COLO829 (cell line): Measurements from ENCODE around the gene ACKR1.
A peak's percentile ranks its signal among the peaks of the same experiment; 100 is the strongest.

Source experiments
- DNase-seq: peaks from one replicate; pipeline ENCODE4 v3.0.0; 2012; ENCODE audit warnings: low spot score

ACKR1 gene

DNA sequence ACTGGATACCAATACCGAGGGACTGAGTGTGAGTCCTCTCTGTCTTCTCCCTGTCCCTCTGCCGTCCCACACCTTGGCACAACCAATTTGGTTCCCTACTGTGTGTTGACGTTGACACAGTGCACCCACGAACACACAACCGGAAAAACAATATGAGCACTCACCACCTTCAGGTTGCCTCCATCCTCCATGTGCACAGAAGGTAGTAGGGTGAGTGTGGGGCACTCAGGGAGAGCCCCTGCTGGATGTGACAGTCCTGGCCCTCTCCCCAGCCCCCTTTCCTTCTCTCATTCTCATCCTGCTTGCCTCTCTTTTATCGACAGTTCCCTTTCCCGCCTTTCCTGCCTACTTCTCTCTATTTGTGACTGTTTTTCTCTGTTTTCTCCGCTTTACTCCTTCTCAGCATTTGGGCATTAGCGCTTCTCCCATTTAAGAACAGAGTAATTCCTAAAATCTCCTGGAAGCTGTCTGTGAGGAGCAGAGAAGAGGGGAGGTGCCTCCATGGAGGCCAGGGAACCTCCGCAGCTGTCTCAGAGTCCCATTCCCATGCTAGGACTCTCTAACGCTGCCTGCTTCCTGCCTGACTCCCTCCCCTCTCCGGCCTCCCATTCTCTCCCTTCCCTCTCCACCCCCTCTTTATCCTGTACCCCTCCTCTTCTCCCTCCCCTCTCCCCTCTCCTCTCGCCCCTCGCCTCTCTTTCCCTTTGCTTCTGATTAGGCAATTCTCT lies 16.9 kb upstream of the ACKR1 start:
- DNase-seq: no peak

- DNase-seq: no peak
Measured at GRCh38 chr1:159188375-159188788, 16.3 kb upstream of the ACKR1 start.

- DNase-seq: no peak
Measured at GRCh38 chr1:159190441-159190840, 14.2 kb upstream of the ACKR1 start.

- DNase-seq: no peak
Measured at GRCh38 chr1:159196543-159196942, 8.1 kb upstream of the ACKR1 start.

GRCh38 chr1:159197561-159198557 lies 6.8 kb upstream of the ACKR1 start:
- DNase-seq: peak; percentile 78

DNA sequence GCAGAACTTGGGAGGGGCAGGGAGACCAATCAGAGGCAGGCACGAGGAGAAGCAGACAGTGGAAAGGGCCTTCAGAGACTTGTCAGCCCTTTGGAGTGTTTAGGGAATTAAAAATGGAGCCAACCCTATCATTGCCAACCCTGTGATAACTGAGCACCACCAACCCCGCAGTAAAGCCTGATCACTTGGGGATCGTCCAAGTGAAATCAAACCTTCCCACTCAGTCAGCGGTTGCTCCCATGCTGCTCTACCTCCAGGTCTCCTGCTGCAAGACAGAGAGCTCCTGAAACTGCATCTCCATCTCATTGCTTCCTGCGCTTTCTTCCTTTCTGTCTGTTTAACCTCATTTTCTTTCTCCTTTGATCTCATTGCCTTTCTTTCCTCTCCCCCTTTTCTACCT lies 4.8 kb upstream of the ACKR1 start:
- no peak for DNase-seq

GRCh38 chr1:159200769-159201168 lies 3.9 kb upstream of the ACKR1 start:
- no peak for DNase-seq

GRCh38 chr1:159201642-159202041 lies 3.0 kb upstream of the ACKR1 start:
- DNase-seq: no peak

- DNase-seq: no peak
Measured at GRCh38 chr1:159203610-159204009, 1.1 kb upstream of the ACKR1 start.

DNA sequence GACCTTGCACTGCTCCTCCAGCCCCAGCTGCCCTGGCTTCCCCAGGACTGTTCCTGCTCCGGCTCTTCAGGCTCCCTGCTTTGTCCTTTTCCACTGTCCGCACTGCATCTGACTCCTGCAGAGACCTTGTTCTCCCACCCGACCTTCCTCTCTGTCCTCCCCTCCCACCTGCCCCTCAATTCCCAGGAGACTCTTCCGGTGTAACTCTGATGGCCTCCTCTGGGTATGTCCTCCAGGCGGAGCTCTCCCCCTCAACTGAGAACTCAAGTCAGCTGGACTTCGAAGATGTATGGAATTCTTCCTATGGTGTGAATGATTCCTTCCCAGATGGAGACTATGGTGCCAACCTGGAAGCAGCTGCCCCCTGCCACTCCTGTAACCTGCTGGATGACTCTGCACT lies 550 bp downstream of the ACKR1 start:
- no peak for DNase-seq

- DNase-seq: no peak
Measured at GRCh38 chr1:159206110-159206509, 1.4 kb downstream of the ACKR1 start.

DNA sequence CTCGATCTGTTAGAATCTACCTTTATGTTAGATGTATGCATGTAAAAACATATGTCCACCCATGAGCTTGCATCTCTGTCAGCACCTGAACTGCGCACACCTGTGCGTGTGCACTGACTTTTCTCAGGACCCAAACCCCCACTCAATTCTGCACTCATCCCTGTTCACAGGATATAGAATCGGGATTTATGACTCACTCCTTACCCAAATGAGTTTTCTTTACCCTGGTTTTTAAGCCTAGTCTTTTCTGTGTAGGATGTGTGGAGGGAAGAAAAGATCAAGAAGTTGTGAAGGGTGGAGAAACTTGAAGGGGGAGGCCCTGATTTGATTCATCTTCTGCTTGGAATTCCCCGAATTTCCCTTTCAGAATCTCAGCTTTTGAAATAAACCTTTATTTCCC lies 2.4 kb downstream of the ACKR1 start:
- DNase-seq: no peak

GRCh38 chr1:159207774-159208173 lies 3.1 kb downstream of the ACKR1 start:
- no peak for DNase-seq

GRCh38 chr1:159208175-159208825 lies 3.6 kb downstream of the ACKR1 start:
- DNase-seq: no peak

DNA sequence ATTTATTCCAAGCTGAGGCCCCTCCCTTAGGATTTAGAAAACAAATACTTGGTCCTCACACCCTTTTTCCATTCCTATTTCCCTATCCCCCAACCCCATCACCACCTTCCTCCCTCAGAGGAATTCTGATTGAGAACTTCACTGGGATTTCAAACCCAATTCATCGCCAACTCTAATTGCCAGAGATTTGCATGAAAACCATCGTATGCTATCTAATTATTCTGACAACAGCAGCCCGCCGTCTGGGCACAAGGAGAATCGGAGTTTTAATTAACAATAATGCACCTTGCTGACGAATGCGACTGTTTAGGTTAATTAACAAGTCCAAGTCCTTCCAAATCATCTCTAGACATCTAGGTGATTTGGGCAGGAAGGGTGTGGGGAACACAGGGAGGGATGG lies 4.4 kb downstream of the ACKR1 start:
- DNase-seq: no peak

DNA sequence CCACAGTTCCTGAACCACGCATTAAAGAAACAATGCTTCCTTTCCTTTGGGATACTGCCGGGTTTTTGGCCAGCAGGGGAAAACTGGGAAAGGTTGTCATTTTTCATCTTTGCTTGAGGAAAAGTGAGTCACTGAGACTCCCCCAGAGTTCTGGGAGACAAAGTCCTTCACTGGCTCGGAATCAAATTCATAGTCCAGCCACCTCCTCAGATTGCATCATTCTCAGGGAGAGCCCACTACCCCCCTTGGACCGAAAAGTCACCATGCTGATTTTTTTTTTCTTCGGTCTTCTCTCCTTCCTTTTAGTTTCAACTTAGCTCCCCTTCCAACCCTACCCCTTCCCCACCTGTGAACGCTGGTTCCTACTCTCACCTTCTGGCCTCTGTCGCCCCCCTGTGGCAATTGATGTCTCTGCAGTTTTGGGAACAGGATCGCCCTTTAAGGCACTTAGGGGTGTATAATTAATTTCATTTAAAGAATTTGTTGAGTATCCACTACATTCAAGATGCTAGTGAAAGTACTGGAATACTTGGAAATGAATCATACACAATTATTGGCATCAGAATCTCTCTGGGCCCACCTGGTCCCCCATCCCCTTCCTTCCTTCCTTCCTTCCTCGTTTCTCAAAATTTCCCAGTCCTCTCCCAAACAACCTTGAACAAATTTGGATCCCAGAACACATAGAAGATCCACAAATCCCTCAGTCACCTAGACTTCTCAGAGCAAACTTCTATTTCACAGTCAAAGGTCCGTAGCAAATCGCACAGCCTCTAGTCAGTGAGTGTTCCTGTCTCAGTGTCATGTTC lies 6.9 kb downstream of the ACKR1 start:
- peak; percentile 45 for DNase-seq

- DNase-seq: no peak
Measured at GRCh38 chr1:159212596-159212995, 7.9 kb downstream of the ACKR1 start.

- peak; percentile 67 for DNase-seq
Measured at GRCh38 chr1:159214149-159214760, 9.6 kb downstream of the ACKR1 start.

- DNase-seq: no peak
Measured at GRCh38 chr1:159218649-159219636, 14.3 kb downstream of the ACKR1 start.
